Occipital lobe (tissue), 2 donors: Measurements from ENCODE around the gene ZNF700. TPM values are rescaled to one million over a fixed set of nuclear protein-coding genes. Genes with fewer than 3 reads are reported as not detected.
"Not testable (repeated sequence)": the region's sequence is repeated elsewhere in the genome, so short reads cannot be mapped to it uniquely, and the experiment has no call there.

Experiments
- DNase-seq: peaks from one replicate; lab custom pipeline; 2025; lab: John Stamatoyannopoulos, UW
- total RNA-seq: library from RNA; depleted of rRNA; stranded (reverse); fragments of >200 nt; gene quantifications from one replicate; pipeline ENCODE4 v1.2.3, GENCODE V29; 2014

ZNF700 gene
- total RNA-seq: 18.9 TPM

GRCh38 chr19:11924886-11925650, at the start of gene ZNF700:
Gene ZNF700, plus strand, starts transcription at chr19:11925107. Its CDS starts 104 bp downstream, at chr19:11925211.
- peak; percentile 91 for DNase-seq

- not testable (repeated sequence) for DNase-seq
Measured at GRCh38 chr19:11879687-11880266, 45.1 kb upstream of the ZNF700 start.

GRCh38 chr19:11880598-11880997, 44.3 kb upstream of the ZNF700 start:
- DNase-seq: no peak

GRCh38 chr19:11881151-11881800, 43.6 kb upstream of the ZNF700 start:
- DNase-seq: no peak

GRCh38 chr19:11882606-11883005, 42.3 kb upstream of the ZNF700 start:
- no peak for DNase-seq

GRCh38 chr19:11887234-11887610, 37.7 kb upstream of the ZNF700 start:
- DNase-seq: no peak

- DNase-seq: peak; percentile 68
Measured at GRCh38 chr19:11887611-11888531, 37.0 kb upstream of the ZNF700 start, which contains the start of gene ZNF69. Gene ZNF69, plus strand, starts transcription at chr19:11887782. Its CDS starts 142 bp downstream, at chr19:11887924.

- not testable (repeated sequence) for DNase-seq
Measured at GRCh38 chr19:11889901-11890300, 35.0 kb upstream of the ZNF700 start.

- no peak for DNase-seq
Measured at GRCh38 chr19:11890634-11891033, 34.3 kb upstream of the ZNF700 start.

- DNase-seq: no peak
Measured at GRCh38 chr19:11894851-11895250, 30.1 kb upstream of the ZNF700 start.

- DNase-seq: no peak
Measured at GRCh38 chr19:11902228-11902627, 22.7 kb upstream of the ZNF700 start.

- DNase-seq: no peak
Measured at GRCh38 chr19:11905928-11906327, 19.0 kb upstream of the ZNF700 start.

- DNase-seq: not testable (repeated sequence)
Measured at GRCh38 chr19:11911937-11912336, 13.0 kb upstream of the ZNF700 start.

- not testable (repeated sequence) for DNase-seq
Measured at GRCh38 chr19:11914417-11915051, 10.4 kb upstream of the ZNF700 start.

GRCh38 chr19:11921852-11922495, 2.9 kb upstream of the ZNF700 start:
- no peak for DNase-seq

GRCh38 chr19:11925651-11926187, 812 bp downstream of the ZNF700 start:
- not testable (repeated sequence) for DNase-seq

- DNase-seq: no peak
Measured at GRCh38 chr19:11927227-11927626, 2.3 kb downstream of the ZNF700 start.

- no peak for DNase-seq
Measured at GRCh38 chr19:11931051-11931450, 6.1 kb downstream of the ZNF700 start.

GRCh38 chr19:11931513-11931912, 6.6 kb downstream of the ZNF700 start:
- DNase-seq: no peak

- not testable (repeated sequence) for DNase-seq
Measured at GRCh38 chr19:11935829-11936228, 10.9 kb downstream of the ZNF700 start.
